Retinal pigment epithelial cell (primary cell): Measurements from ENCODE around the gene PNMA6E.
A peak's percentile ranks its signal among the peaks of the same experiment; 100 is the strongest.

Source experiments
- DNase-seq: peaks from one replicate; pipeline ENCODE4 v3.0.0-alpha.2; 2010; ENCODE audit warnings: low read depth
- H3K4me3 ChIP-seq: 2 replicates; pipeline ENCODE4 v1.5.1; 2011; ENCODE audit warnings: mild to moderate bottlenecking, low read length, control low read depth, moderate library complexity
- TF ChIP-seq, protein P1 (sequence below): conservative IDR thresholded peaks from 2 replicates; pipeline ENCODE4 v1.5.1; 2011; ENCODE audit warnings: low read depth, low read length, control low read depth, inconsistent platforms

Gene PNMA6E

DNA sequence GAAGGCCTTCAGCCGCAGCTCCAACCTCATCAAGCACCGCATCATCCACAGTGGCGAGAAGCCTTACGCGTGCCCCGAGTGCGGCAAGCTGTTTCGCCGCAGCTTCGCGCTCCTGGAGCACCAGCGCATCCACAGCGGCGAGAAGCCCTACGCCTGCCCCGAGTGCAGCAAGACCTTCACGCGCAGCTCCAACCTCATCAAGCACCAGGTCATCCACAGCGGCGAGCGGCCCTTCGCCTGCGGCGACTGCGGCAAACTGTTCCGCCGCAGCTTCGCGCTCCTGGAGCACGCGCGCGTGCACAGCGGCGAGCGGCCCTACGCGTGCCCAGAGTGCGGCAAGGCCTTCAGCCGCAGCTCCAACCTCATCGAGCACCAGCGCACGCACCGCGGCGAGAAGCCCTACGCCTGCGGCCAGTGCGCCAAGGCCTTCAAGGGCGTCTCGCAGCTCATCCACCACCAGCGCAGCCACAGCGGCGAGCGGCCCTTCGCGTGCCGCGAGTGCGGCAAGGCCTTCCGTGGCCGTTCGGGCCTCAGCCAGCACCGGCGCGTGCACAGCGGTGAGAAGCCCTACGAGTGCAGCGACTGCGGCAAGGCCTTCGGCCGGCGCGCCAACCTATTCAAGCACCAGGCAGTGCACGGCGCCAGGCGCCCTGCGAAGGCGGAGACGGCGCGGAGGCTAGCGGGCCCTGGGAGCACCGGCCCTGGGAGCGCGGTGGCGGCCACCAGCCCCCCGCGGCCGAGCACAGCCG lies 19.9 kb upstream of the PNMA6E start:
- TF ChIP-seq, protein P1, sequence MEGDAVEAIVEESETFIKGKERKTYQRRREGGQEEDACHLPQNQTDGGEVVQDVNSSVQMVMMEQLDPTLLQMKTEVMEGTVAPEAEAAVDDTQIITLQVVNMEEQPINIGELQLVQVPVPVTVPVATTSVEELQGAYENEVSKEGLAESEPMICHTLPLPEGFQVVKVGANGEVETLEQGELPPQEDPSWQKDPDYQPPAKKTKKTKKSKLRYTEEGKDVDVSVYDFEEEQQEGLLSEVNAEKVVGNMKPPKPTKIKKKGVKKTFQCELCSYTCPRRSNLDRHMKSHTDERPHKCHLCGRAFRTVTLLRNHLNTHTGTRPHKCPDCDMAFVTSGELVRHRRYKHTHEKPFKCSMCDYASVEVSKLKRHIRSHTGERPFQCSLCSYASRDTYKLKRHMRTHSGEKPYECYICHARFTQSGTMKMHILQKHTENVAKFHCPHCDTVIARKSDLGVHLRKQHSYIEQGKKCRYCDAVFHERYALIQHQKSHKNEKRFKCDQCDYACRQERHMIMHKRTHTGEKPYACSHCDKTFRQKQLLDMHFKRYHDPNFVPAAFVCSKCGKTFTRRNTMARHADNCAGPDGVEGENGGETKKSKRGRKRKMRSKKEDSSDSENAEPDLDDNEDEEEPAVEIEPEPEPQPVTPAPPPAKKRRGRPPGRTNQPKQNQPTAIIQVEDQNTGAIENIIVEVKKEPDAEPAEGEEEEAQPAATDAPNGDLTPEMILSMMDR: no peak
- DNase-seq: no peak
- no peak overlapping the region for H3K4me3 ChIP-seq

DNA sequence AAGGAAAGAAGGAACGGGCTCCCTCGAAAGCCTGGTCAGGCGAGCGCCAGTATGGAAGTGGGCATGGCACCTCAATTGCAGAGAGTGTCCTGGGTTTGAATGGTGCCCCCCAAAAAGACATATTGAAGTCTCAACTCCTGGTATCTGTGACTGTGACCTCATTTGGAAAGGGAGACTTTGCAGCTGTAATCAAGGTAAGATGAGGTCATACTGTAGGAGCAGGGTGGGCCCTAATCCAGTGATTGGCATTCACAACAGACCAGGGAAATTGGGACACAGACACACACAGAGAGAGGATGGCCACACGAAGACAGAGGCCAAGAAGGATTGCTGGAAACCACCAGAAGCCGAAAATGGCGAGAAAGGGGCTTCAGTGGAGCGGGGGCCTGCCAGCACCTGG lies 16.5 kb upstream of the PNMA6E start:
- no peak overlapping the region for H3K4me3 ChIP-seq
- DNase-seq: no peak
- TF ChIP-seq, protein P1: no peak

DNA sequence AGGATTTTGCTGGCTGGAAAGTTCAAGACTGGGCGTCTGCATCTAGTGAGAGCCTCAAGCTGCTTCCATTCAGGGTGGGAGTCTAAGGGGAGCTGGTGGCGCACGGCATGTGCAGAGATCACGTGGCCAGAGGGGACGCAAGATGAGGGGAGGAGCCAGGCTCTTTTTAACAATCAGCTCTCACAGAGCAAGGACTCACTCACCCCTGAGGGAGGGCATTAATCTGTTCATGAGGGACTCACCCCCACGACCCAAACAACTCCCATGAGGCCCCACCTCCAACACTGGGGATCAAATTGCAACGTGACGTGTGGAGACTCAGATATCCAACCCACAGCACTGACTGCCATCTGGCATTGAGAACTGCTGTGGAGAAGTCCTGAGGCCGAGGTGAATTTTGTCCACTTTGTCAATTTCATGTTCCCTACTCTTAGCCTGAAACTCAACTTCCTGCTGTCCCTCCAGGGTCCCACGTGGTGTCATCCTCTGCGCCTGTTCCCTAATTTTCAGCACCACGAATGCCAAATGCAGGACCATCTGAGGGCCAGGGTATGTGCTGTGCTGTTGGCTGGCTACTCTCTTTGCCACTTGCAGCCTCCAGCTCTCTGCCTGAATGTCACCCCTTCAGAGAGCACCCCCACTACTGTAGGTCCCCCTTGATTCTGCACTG lies 15.8 kb upstream of the PNMA6E start:
- H3K4me3 ChIP-seq: no peak overlapping the region
- TF ChIP-seq, protein P1: no peak
- no peak for DNase-seq

DNA sequence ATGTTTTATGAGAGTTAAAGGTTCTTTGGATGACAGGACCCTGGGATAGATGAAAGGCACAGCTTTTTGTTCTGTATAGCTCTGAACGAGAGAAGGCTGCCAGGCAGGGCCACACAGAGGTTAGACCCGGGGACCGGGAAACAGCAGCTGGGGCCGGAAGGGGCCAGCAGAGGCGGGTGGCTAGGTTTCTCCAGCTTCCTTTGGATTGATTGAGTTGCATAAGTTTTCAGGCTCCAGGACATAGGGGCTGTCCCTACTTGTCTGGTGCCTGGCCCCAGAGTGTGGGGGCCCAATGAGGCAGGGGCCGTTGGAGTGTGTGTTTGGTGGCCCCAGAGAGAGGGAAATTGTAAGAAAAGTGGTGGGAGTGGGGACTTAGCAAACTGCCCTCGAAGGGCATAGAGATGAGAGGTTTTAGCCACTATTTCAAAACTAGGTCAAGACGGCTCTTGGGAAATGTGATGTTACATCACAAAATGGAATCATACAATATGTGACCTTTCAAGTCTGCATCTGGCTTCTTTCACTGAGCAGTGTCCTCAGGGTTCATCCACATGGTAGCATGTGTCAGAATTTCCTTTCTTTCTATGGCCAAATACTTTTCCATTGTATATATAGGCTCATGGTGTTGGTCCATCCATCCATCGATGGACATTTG lies 13.8 kb upstream of the PNMA6E start:
- no peak overlapping the region for H3K4me3 ChIP-seq
- TF ChIP-seq, protein P1: no peak
- no peak for DNase-seq

DNA sequence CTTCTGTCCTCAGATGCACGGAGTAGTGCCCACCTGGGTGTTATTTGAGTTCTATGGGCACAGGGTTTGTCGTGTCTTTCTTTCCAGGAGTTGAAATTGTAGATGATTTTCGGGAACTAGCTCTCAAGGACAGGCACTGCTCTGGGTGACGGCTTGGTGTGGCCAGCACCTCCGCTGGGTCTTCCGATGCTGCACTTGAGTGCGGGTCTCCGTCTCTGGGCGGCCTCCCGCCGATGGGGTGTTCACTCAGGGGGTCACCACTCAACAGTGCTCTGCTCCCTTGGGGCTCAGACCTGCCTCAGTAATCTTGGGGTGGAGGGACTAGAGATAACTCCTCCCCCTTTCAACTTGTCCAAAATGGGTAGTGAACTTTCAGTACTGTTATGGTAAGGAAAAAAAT lies 12.6 kb upstream of the PNMA6E start:
- TF ChIP-seq, protein P1: no peak

DNA sequence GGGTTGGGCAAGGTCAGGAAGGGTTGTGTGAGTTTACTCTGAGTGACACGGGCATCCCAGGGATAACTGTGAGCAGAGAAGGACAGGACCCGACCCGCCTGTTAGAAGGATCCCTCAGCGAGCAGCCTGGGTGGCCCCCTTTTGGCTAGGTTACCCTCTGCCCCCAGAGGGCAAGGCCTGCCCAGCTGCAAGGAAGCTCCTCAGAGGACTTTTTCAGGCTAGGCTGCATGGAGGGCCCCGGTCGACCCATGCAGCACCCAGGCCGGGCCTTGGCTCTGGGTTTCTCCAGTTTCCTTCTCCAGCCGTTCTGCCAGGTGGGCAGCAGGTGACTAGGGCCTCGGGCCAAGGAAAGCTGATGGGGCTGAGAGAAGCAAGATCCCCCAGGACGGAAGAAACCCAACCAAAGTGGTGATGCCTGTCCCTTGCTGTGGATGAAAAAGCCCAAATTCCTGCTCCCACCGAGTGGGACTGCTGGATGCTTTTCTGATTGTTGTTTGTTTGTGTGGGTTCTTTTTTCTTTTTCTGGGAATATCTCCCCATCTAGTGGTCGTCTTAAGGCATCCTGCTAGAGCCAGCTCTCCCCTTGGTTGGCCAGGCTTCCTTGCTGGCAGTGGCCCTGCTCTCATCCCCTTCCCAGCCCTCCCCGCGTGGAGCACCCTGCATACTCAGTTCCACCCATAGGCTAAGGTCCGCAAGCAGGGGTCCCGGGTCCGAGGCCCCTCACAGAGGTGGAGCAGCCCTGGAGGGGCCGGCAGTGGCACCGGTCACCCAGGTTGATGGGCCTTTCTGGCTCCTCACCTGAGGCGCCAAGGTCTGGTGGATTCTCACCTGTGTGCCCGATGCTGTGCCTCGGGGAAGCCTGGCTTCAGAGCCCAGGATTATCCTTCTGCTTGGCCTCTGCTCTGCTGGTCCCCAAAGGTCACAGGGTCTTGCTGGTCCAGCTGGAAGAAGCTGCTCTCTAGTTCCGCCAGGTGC lies 11.9 kb upstream of the PNMA6E start:
- TF ChIP-seq, protein P1: peak; percentile 27
- DNase-seq: no peak
- H3K4me3 ChIP-seq: no peak overlapping the region

More for the DNA sequence above, 12.6 kb upstream of the PNMA6E start:
- DNase-seq: no peak
- H3K4me3 ChIP-seq: no peak overlapping the region
